Fibroblast of upper back skin (primary cell): Measurements from ENCODE around the gene KRTAP1-3.
"Not testable (repeated sequence)": the region's sequence is repeated elsewhere in the genome, so short reads cannot be mapped to it uniquely, and the experiment has no call there.

Experiments used
- DNase-seq: peaks from one replicate; pipeline ENCODE4 v3.0.0-alpha.2; 2013

KRTAP1-3 gene

DNA sequence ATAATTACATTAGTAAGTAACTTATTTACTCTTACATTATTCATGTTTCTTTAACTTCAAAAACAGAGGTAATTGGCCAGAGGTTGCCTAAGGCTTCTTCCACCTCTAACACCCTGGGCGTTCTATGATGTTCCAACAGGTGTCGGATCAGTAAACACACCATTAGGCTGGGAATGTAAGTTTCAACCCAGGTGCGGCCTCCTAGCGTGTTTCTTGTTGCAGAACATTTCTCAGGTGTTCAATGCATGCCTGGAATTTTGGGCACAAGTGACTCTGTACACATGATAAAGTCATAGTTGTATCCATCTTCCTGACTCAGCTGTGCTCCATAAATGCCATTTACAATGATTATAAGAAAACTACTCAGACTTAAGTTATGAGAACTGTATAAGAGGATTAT lies 19.4 kb upstream of the KRTAP1-3 start:
- no peak for DNase-seq

GRCh38 chr17:41052566-41052965 lies 17.9 kb upstream of the KRTAP1-3 start:
- peak; percentile 54 for DNase-seq

- peak; percentile 47 for DNase-seq
These were observed 14.4 kb upstream of the KRTAP1-3 start for GRCh38 chr17:41049110-41049509.

GRCh38 chr17:41048441-41048840 lies 13.8 kb upstream of the KRTAP1-3 start:
- peak; percentile 72 for DNase-seq

- not testable (repeated sequence) for DNase-seq
These were observed 12.2 kb upstream of the KRTAP1-3 start, which contains the start of gene KRTAP2-1 for GRCh38 chr17:41046735-41047465. Gene KRTAP2-1 (minus strand): TSS chr17:41047316. CDS start chr17:41047267, 49 bp downstream.

- no peak for DNase-seq
These were observed 8.3 kb upstream of the KRTAP1-3 start for GRCh38 chr17:41042953-41043352.

GRCh38 chr17:41040783-41041571 lies 6.3 kb upstream of the KRTAP1-3 start, which contains the start of gene KRTAP1-1:
Gene KRTAP1-1 (minus strand): TSS chr17:41041450. CDS start chr17:41041397, 53 bp downstream.
- not testable (repeated sequence) for DNase-seq

GRCh38 chr17:41037853-41038350 lies 3.2 kb upstream of the KRTAP1-3 start:
- DNase-seq: no peak

DNA sequence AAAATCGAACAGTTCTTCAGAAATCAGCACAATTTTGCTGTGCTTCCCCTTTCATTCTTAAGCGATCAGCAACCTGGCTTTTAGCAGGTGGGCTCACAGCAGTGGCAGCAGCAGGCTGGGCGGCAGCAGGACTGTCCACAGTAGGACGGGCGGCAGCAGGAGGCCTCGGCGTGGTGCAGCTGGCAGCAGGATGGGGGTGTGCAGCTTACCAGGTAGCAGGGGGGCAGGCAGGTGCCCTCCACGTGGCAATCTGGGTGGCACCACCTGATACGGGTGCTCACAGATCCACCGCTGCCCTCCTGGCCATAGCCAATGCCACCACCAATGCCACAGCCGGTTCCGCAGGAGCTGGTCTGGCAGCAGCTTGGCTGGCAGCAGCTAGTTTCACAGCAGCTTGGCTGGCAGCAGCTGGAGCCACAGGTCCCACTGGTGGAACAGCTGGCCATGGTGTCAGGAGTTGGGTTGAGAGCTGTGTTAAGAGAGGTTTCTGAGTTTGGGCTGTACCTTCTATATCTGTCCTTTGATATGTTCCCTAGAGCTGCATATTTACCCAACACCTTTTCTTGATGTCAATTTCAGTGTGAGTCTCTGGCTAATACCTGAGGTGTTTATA lies 4.9 kb downstream of the KRTAP1-3 start, which contains the start of gene KRTAP1-4:
Gene KRTAP1-4 (minus strand): TSS at position 563 of the 613 bp plus-strand sequence. CDS start 117 bp downstream, at position 446.
- DNase-seq: no peak

DNA sequence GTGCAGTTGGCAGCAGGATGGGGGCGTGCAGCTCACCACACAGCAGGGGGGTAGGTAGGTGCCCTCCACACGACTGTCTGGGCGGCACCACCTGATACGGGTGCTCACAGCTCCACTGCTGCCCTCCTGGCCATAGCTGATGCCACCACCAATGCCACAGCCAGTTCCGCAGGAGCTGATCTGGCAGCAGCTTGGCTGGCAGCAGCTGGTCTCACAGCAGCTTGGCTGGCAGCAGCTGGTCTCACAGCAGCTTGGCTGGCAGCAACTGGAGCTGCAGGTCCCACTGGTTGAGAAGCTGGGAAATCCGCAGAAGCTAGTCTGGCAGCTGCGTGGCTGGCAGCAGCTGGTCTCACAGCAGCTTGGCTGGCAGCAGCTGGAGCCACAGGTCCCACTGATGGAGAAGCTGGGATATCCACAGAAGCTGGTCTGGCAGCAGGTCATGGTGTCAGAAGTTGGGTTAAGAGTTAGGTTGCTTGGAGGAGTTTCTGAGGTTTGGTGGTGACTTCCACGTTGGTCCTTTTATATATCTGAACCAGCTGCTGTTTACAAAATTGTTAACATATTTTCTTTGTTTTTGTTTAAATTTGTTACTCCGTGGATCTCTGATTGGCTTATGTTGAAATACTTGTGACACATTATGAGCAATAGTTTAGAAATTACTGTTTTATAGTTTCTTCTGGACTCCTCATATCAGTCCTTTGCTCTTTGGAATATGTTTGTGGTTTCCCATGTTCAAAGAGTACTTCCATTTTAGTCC lies 7.8 kb downstream of the KRTAP1-3 start, which contains the start of gene KRTAP1-5:
Gene KRTAP1-5 (minus strand): TSS at position 494 of the 757 bp plus-strand sequence. CDS start 53 bp downstream, at position 441.
- DNase-seq: peak; percentile 72

DNA sequence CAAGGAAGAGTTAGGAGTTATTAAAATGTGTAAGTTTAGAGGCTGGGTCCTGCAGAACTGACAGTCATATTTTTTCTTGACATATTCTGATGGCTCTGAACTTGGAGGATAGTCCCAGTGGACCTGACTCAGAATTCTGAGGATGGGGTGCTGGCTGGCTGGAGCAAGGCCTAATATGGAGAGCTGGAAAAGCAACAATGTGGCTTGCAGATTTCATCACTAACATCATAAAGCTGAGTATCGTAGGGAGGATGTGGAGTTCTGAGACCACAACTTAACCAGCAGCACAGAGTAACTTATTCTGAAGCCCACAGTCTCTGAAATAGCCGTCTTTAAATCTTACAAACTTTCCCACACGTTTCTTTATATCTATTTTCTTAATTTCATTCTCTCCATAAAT lies 10.0 kb downstream of the KRTAP1-3 start:
- peak; percentile 73 for DNase-seq

- DNase-seq: no peak
These were observed 14.3 kb downstream of the KRTAP1-3 start for GRCh38 chr17:41020336-41020735.

DNA sequence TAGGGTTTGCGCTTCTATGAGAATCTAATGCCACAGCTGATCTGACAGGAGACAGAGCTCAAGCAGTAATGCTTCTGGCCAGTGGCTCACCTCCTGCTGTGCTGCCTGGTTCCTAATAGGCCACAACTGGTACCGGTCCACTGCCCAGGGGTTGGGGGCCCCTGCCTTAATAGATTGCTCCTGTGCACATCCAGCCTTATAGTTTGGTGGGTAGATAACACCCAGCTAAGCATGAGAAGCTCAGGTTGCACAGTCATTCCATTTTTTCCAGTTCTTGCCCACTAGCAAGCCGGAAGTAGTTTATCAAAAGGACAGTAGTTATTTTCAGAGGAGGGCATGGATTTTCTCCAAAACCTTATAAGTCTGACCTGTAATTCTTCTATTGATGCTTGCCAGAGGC lies 15.3 kb downstream of the KRTAP1-3 start:
- no peak for DNase-seq

DNA sequence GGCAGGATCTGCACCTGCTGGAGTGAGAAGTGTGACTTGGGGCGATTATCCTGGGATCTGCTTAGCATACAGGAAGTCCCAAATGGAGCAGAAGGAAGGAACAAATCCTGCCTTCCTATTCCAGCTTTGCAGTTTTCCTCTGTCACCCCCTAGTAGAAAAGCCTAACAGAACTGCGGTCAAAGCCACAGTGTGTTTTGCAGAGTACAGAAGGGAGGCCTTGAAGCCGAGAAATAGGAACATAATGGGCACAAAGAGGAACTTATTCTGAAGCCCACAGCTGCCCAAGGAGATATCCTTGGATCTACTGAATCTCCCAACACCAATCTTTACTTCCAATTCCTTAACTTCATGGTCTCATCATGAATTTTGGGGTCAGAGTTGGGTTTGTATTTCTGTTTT lies 16.1 kb downstream of the KRTAP1-3 start:
- no peak for DNase-seq

GRCh38 chr17:41016578-41017215 lies 18.0 kb downstream of the KRTAP1-3 start:
- no peak for DNase-seq

DNA sequence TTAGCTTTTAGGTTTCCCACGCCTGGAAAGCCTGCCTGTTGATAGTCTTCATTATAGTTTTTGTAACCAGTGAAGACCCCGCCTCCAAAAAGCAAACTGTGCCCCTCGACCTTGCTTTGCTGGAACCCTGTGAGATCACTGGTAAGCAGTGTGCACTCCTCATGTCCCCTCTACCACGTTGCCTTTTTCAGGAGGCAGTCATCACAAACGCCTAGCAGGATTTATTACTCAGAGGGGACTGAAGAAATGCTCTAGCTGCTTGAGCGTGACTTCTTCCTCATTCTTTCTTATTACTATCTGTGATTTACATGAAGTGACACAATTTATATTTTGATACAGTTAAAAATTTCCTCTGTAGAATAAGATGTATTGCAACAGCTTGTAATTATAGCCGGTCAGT lies 19.2 kb downstream of the KRTAP1-3 start:
- no peak for DNase-seq

DNA sequence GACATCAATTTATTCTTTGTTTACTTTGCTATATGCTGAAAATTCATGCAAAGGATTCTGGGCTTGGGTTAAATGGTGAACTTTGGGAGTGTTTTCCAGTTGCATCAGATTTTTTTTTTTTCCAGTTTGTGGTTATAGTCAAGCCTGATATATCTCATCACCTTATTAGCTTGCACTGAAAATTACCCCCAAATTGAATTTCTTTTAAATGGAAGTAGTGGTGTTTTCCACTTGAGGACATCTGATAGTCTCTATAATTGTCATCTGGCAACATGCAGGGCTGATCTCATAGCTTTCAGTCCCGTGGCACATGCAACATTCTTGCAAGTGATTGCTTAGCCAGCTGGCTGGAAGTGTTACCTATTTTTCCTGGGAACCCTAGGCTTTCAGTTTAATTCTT lies 21.1 kb downstream of the KRTAP1-3 start:
- peak; percentile 58 for DNase-seq

- no peak for DNase-seq
These were observed 21.5 kb downstream of the KRTAP1-3 start for GRCh38 chr17:41013181-41013580.

- no peak for DNase-seq
These were observed 22.2 kb downstream of the KRTAP1-3 start for GRCh38 chr17:41012326-41013120.

- no peak for DNase-seq
These were observed 24.2 kb downstream of the KRTAP1-3 start for GRCh38 chr17:41010441-41010840.

DNA sequence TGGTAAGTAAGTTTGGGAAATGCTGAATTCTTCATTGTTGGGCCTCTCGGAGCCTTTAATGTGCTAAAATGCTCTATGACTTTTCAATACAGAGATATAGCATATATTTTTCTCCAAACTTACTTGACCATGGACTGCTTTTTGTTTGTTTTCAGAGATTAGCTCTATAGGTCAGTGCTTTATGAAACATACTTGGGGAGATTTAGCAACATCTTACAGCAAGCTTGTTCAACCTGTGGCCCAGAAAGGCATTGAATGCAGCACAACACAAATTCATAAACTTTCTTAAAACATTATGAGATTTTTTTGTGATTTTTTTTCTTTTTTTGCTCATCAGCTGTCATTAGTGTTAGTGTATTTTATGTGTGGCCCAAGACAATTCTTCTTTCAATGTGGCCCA lies 24.7 kb downstream of the KRTAP1-3 start:
- no peak for DNase-seq
